Measurements from ENCODE around the gene GSTT2.
"Not testable (repeated sequence)": the region's sequence is repeated elsewhere in the genome, so short reads cannot be mapped to it uniquely, and the experiment has no call there.

GSTT2 gene

GRCh38 chr22:23955886-23956285, 24.0 kb upstream of the GSTT2 start:
- not testable (repeated sequence) for H3K36me3 ChIP-seq; H3K9me3 ChIP-seq; H3K4me3 ChIP-seq (ENCODE audit: low read depth in 1 of 2, low read length in 1 of 2)

GRCh38 chr22:23956301-23956900, 23.5 kb upstream of the GSTT2 start:
- H3K36me3 ChIP-seq; H3K9me3 ChIP-seq; H3K27ac ChIP-seq; H3K4me1 ChIP-seq (ENCODE audit: control insufficient read depth in 1 of 2, insufficient read depth in 1 of 2, low read depth in 1 of 2, low read length in 1 of 2); H3K27me3 ChIP-seq; H3K4me3 ChIP-seq (ENCODE audit: low read depth in 1 of 2, low read length in 1 of 2): not testable (repeated sequence)
- peak; percentile 83 for TF ChIP-seq CTCF (IDR thresholded peaks at IDR 0.05)

More at GRCh38 chr22:23955886-23956285, 24.0 kb upstream of the GSTT2 start:
- not testable (repeated sequence) for H3K4me1 ChIP-seq (ENCODE audit: control insufficient read depth in 1 of 2, insufficient read depth in 1 of 2, low read depth in 1 of 2, low read length in 1 of 2); H3K27me3 ChIP-seq; H3K27ac ChIP-seq

- H3K9me3 ChIP-seq; H3K4me1 ChIP-seq (ENCODE audit: control insufficient read depth in 1 of 2, insufficient read depth in 1 of 2, low read depth in 1 of 2, low read length in 1 of 2); H3K27me3 ChIP-seq; H3K36me3 ChIP-seq; H3K4me3 ChIP-seq (ENCODE audit: low read depth in 1 of 2, low read length in 1 of 2); H3K27ac ChIP-seq: not testable (repeated sequence)
Measured at GRCh38 chr22:23961084-23961771, 18.7 kb upstream of the GSTT2 start, which contains the start of gene GSTT2B. Gene GSTT2B (minus strand): TSS chr22:23961195. CDS start chr22:23961131, 64 bp downstream.

GRCh38 chr22:23966094-23966493, 13.8 kb upstream of the GSTT2 start:
- H3K36me3 ChIP-seq: peaks cover 21% of the 10 kb centered on the region
- H3K4me1 ChIP-seq (ENCODE audit: control insufficient read depth in 1 of 2, insufficient read depth in 1 of 2, low read depth in 1 of 2, low read length in 1 of 2); H3K27me3 ChIP-seq; H3K4me3 ChIP-seq (ENCODE audit: low read depth in 1 of 2, low read length in 1 of 2); H3K27ac ChIP-seq; H3K9me3 ChIP-seq: not testable (repeated sequence)

GRCh38 chr22:23966568-23966967, 13.4 kb upstream of the GSTT2 start, which contains the start of gene DDTL:
Gene DDTL (plus strand): TSS chr22:23966888. CDS start chr22:23966915, 27 bp downstream.
- peaks cover 25% of the 10 kb centered on the region for H3K36me3 ChIP-seq
- not testable (repeated sequence) for H3K4me3 ChIP-seq (ENCODE audit: low read depth in 1 of 2, low read length in 1 of 2); H3K4me1 ChIP-seq (ENCODE audit: control insufficient read depth in 1 of 2, insufficient read depth in 1 of 2, low read depth in 1 of 2, low read length in 1 of 2); H3K27me3 ChIP-seq; H3K27ac ChIP-seq; H3K9me3 ChIP-seq

GRCh38 chr22:23969071-23969470, 10.9 kb upstream of the GSTT2 start:
- TF ChIP-seq CTCF (IDR thresholded peaks at IDR 0.05): no peak
- H3K27ac ChIP-seq: no peak overlapping the region
- H3K4me1 ChIP-seq (ENCODE audit: control insufficient read depth in 1 of 2, insufficient read depth in 1 of 2, low read depth in 1 of 2, low read length in 1 of 2): peaks cover 0 to 3% of the 10 kb centered on the region in 2 experiments
- H3K9me3 ChIP-seq: no peaks in the 10 kb centered on the region
- H3K4me3 ChIP-seq (ENCODE audit: low read depth in 1 of 2, low read length in 1 of 2): no peak overlapping the region
- H3K27me3 ChIP-seq: no peaks in the 10 kb centered on the region
- H3K36me3 ChIP-seq: peaks cover 30% of the 10 kb centered on the region

GRCh38 chr22:23970201-23970641, 9.7 kb upstream of the GSTT2 start:
- peaks cover 30% of the 10 kb centered on the region for H3K36me3 ChIP-seq
- no peaks in the 10 kb centered on the region for H3K27me3 ChIP-seq
- H3K27ac ChIP-seq: no peak overlapping the region
- no peak overlapping the region for H3K4me3 ChIP-seq (ENCODE audit: low read depth in 1 of 2, low read length in 1 of 2)
- TF ChIP-seq CTCF (IDR thresholded peaks at IDR 0.05): no peak
- no peaks in the 10 kb centered on the region for H3K9me3 ChIP-seq
- H3K4me1 ChIP-seq (ENCODE audit: control insufficient read depth in 1 of 2, insufficient read depth in 1 of 2, low read depth in 1 of 2, low read length in 1 of 2): peaks cover 0 to 3% of the 10 kb centered on the region in 2 experiments

Measured in neutrophil (primary cell).